ENCODE results near the gene MYO9B.

DNA sequence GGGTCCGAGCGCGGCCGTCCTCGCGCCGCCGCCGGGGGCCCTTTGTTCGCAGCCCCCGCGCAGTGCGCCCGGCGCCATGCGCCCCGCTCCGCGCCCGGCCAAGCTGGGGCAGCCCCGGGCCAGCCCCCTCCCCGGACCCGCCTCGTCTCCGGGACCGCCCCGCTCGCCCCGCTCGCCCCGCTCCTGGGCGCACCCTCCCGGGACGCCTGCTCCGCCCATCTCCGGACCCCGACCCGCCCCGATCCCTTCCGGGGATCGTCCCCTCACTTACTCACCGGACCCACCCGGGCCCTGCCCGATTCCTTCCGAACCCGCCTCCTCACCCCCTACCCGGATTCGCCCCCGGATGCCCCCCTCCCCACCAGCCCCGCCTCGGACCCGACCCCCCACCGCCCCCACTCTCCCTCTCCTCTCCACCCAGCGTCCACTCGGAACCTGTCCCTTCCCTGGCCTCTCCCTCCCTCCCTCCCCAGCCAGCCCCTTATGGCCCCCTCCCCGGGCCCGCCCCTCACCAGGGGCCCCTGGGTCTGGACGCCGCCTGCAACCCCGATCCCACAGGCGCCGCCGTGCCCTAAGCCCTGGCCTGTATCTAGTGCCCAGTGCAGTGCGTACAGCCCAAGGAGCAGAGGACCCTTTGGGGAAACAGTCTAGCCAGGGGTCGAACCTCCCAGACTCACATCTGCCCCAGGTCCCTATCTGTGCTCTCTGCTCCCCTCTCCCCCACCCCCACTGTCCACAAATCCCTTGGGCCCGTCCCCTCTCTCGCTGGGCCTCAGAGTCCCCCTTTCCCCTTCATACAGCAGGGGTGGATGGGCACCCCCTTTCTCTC, 48.7 kb upstream of the MYO9B start, which contains the start of gene CPAMD8:
- TF ChIP-seq, protein P1, sequence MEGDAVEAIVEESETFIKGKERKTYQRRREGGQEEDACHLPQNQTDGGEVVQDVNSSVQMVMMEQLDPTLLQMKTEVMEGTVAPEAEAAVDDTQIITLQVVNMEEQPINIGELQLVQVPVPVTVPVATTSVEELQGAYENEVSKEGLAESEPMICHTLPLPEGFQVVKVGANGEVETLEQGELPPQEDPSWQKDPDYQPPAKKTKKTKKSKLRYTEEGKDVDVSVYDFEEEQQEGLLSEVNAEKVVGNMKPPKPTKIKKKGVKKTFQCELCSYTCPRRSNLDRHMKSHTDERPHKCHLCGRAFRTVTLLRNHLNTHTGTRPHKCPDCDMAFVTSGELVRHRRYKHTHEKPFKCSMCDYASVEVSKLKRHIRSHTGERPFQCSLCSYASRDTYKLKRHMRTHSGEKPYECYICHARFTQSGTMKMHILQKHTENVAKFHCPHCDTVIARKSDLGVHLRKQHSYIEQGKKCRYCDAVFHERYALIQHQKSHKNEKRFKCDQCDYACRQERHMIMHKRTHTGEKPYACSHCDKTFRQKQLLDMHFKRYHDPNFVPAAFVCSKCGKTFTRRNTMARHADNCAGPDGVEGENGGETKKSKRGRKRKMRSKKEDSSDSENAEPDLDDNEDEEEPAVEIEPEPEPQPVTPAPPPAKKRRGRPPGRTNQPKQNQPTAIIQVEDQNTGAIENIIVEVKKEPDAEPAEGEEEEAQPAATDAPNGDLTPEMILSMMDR (IDR thresholded peaks at IDR 0.05; ENCODE audit: insufficient read depth, low read depth, low read length): no peak
- no peak for TF ChIP-seq EZH2 (IDR thresholded peaks at IDR 0.05; ENCODE audit: insufficient read depth, low read length)
